ENCODE results near the gene JUN.

DNA sequence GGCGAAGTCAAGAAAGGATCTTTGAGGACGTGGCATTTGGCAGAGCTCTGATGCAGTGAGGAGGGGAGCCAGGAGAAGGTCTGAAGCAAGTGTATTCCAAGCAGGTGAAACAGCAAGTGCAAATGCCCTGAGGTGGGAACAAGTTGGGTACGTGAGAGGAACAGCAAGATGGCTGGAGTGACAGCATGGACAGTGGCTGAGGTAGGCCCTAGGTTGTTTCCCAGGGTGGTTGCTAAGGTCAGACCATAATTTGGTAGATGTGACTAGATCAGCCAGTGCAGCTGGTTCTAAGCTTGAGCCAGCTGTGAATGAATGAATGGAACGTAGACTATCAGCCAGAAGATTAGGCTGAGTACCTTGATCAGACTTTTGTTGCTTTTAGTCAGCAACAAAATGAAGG, 37.5 kb upstream of the JUN start:
- TF ChIP-seq CTCF (IDR thresholded peaks at IDR 0.05) (no peak), POLR2A (IDR thresholded peaks at IDR 0.05) (no peak), POLR2AphosphoS5 (IDR thresholded peaks at IDR 0.05) (no peak)
